ENCODE measurements around the gene GPHN. TPM values are rescaled to one million over a fixed set of nuclear protein-coding genes. Genes with fewer than 3 reads are reported as not detected.

The GPHN gene
- total and polyA plus RNA-seq, 2 of the 4 experiments (the other 2 are of a cell fraction): 8.0 to 8.1 TPM

DNA sequence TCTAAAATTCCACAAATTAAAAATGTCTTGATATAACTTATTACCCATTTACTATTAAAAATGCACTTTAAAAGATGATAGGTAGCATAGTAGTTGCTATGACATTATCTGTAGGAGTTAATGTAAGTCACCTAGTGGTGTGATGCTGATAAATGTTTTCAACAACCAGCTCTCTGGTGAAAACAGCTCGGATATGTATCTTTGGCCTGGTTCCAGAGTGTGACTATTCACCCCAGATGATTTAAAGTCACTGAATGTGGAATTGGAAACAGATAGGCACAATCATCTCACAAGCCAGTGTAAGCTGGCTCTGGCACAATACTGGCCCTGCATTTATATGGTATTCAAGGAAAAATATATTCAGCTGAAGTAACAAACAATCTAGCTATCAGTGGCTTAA is 31.0 kb upstream of the GPHN start:
- H2AFZ ChIP-seq (replicated peaks; ENCODE audit: low read length, poor library complexity): no peak overlapping the region
- H3K27ac ChIP-seq (ENCODE audit: insufficient read depth, low read length): no peak overlapping the region
- no peak overlapping the region for H3K9ac ChIP-seq (ENCODE audit: low read depth, low read length)
- no peaks in the 10 kb centered on the region for H3K9me3 ChIP-seq (ENCODE audit: control insufficient read depth, insufficient read depth, low read length)
- no peak overlapping the region for H4K91ac ChIP-seq (ENCODE audit: insufficient read depth, low read depth, low read length)
- POLR2A ChIA-PET (ENCODE audit: unreplicated experiment): no interaction called here
- no peak overlapping the region for H3K4me3 ChIP-seq (ENCODE audit: insufficient read depth, low read depth, low read length)
- H2BK120ac ChIP-seq (ENCODE audit: low read depth, low read length): no peak overlapping the region
- no peak overlapping the region for H3K4ac ChIP-seq (ENCODE audit: low read depth, low read length)
- no peak overlapping the region for H2AK5ac ChIP-seq (ENCODE audit: low read depth, low read length)
- H2AK9ac ChIP-seq (replicated peaks; ENCODE audit: low read depth, low read length, poor library complexity): no peak overlapping the region
- H3K14ac ChIP-seq (replicated peaks; ENCODE audit: low read depth, low read length): no peak overlapping the region
- no peaks in the 10 kb centered on the region for H3K9me1 ChIP-seq (ENCODE audit: insufficient read depth, low read length)
- dilution Hi-C loops (cut with HindIII; ENCODE audit: low sequenced_read_pairs, unreplicated experiment): no loop called here
- in situ Hi-C loops (cut with MboI; ENCODE audit: low sequenced_read_pairs): no loop called here
- CTCF ChIA-PET: interaction anchor here (1.1 kb wide), 1 partner anchor 9 kb away, joined by 3 read pairs; no protein-coding TSS in a partner anchor
- no peaks in the 10 kb centered on the region for H3K4me1 ChIP-seq (ENCODE audit: control insufficient read depth, insufficient read depth, low read length)
- intact Hi-C loops (cut with micrococcal nuclease): no loop called here
- no peak overlapping the region for H2BK5ac ChIP-seq (ENCODE audit: low read depth, low read length, poor library complexity, severe bottlenecking)
- H3K36me3 ChIP-seq (ENCODE audit: control insufficient read depth, insufficient read depth, low read length): no peaks in the 10 kb centered on the region
- BruUV-seq (replicated peaks): no TSS peak
- H3K23ac ChIP-seq (ENCODE audit: low read depth, low read length): no peak overlapping the region
- H3K56ac ChIP-seq (ENCODE audit: extremely low read depth, insufficient read depth, low read length): no peak overlapping the region
- no peak overlapping the region for H3K18ac ChIP-seq (ENCODE audit: low read depth, low read length)
- ATAC-seq (ENCODE audit: low read depth): no peak
- WGBS, 2 experiments (ENCODE audit: extremely low coverage in 2 of 2, insufficient read length in 1 of 2): no CpG with 5 or more reads among the region's 1 CpG
- no peak overlapping the region for H4K5ac ChIP-seq (ENCODE audit: low read depth, low read length)
- H3K4me2 ChIP-seq (ENCODE audit: low read depth, low read length): no peak overlapping the region
- no peaks in the 10 kb centered on the region for H3K27me3 ChIP-seq (ENCODE audit: control insufficient read depth, insufficient read depth, low read length)
- H4K20me1 ChIP-seq (ENCODE audit: insufficient read depth, low read length): no peaks in the 10 kb centered on the region
- no peak overlapping the region for H2BK20ac ChIP-seq (ENCODE audit: low read depth, low read length)
- TF ChIP-seq MAZ (IDR thresholded peaks at IDR 0.05; ENCODE audit: borderline replicate concordance, low read depth, low read length) (no peak), RFX5 (IDR thresholded peaks at IDR 0.05; ENCODE audit: low read depth, low read length) (no peak), MXI1 (IDR thresholded peaks at IDR 0.05; ENCODE audit: borderline replicate concordance, low read depth, low read length) (no peak), CHD1 (IDR thresholded peaks at IDR 0.05; ENCODE audit: low read depth, low read length) (no peak), CEBPB (IDR thresholded peaks at IDR 0.05; ENCODE audit: low read depth, low read length) (no peak)
- TF ChIP-seq, protein P1, sequence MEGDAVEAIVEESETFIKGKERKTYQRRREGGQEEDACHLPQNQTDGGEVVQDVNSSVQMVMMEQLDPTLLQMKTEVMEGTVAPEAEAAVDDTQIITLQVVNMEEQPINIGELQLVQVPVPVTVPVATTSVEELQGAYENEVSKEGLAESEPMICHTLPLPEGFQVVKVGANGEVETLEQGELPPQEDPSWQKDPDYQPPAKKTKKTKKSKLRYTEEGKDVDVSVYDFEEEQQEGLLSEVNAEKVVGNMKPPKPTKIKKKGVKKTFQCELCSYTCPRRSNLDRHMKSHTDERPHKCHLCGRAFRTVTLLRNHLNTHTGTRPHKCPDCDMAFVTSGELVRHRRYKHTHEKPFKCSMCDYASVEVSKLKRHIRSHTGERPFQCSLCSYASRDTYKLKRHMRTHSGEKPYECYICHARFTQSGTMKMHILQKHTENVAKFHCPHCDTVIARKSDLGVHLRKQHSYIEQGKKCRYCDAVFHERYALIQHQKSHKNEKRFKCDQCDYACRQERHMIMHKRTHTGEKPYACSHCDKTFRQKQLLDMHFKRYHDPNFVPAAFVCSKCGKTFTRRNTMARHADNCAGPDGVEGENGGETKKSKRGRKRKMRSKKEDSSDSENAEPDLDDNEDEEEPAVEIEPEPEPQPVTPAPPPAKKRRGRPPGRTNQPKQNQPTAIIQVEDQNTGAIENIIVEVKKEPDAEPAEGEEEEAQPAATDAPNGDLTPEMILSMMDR (conservative IDR thresholded peaks at IDR 0.05; ENCODE audit: low read depth, low read length): no peak
- TF ChIP-seq, protein P2, sequence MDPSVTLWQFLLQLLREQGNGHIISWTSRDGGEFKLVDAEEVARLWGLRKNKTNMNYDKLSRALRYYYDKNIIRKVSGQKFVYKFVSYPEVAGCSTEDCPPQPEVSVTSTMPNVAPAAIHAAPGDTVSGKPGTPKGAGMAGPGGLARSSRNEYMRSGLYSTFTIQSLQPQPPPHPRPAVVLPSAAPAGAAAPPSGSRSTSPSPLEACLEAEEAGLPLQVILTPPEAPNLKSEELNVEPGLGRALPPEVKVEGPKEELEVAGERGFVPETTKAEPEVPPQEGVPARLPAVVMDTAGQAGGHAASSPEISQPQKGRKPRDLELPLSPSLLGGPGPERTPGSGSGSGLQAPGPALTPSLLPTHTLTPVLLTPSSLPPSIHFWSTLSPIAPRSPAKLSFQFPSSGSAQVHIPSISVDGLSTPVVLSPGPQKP (IDR thresholded peaks at IDR 0.05; ENCODE audit: borderline replicate concordance, low read depth, low read length): no peak
- no peaks in the 10 kb centered on the region for H3K79me1 ChIP-seq (ENCODE audit: low read depth in 1 of 2, low read length in 2 of 2)
- peak; percentile 9 for DNase-seq
- no peak overlapping the region for H4K8ac ChIP-seq (ENCODE audit: low read depth in 2 of 2, low read length in 2 of 2)
- H2BK15ac ChIP-seq (ENCODE audit: low read depth, low read length): no peak overlapping the region
